GM19193 (cell line): ENCODE measurements around the gene DUSP7.

Source experiments
- POLR2A ChIP-seq: IDR thresholded peaks from 4 replicates; pipeline ENCODE4 v1.6.1; 2011; ENCODE audit not compliant: insufficient read depth, insufficient read length; ENCODE audit errors: extremely low read depth

The DUSP7 gene

GRCh38 chr3:52006017-52006819, 50.2 kb downstream of the DUSP7 start:
- no peak for TF ChIP-seq POLR2A

GRCh38 chr3:52005571-52005986, 50.8 kb downstream of the DUSP7 start:
- TF ChIP-seq POLR2A: no peak

- no peak for TF ChIP-seq POLR2A
Measured at GRCh38 chr3:52004906-52005395, 51.4 kb downstream of the DUSP7 start.

- no peak for TF ChIP-seq POLR2A
Measured at GRCh38 chr3:52004163-52004787, 52.1 kb downstream of the DUSP7 start.

GRCh38 chr3:52002748-52003147, 53.6 kb downstream of the DUSP7 start:
- no peak for TF ChIP-seq POLR2A

- TF ChIP-seq POLR2A: no peak
Measured at GRCh38 chr3:52001443-52001974, 54.9 kb downstream of the DUSP7 start.

GRCh38 chr3:51999846-52000245, 56.5 kb downstream of the DUSP7 start:
- no peak for TF ChIP-seq POLR2A
